ENCODE measurements around the gene IGFL3. TPM values are rescaled to one million over a fixed set of nuclear protein-coding genes. Genes with fewer than 3 reads are reported as not detected.

Gene IGFL3
- total and polyA plus RNA-seq, 2 of the 13 experiments (the other 11 are each of a cell fraction or from before 2014, with no cell fraction given), result not detected

GRCh38 chr19:46073268-46073922 is 51.1 kb downstream of the IGFL3 start (continued):
- TF ChIP-seq REL (CRISPR knock-in tag; conservative IDR thresholded peaks at IDR 0.05), result no peak
- TF ChIP-seq ZBTB46 (CRISPR knock-in tag; IDR thresholded peaks at IDR 0.05; ENCODE audit: borderline replicate concordance), result no peak
- TF ChIP-seq ZNF101 (CRISPR knock-in tag; IDR thresholded peaks at IDR 0.05; ENCODE audit: borderline replicate concordance, low read depth), result no peak

Other genes starting within 250 kb of the IGFL3 start
- 9.7 and 14.3 TPM in 2 replicates for gene IRF2BP1, start 238.5 kb downstream of the IGFL3 start, total RNA-seq (2016; rRNA removed; fragmentation: Illumina TruSeq; extraction: Trizol)
- 4.3 and 6.1 TPM in 2 replicates for gene IRF2BP1, start 238.5 kb downstream of the IGFL3 start, polyA plus RNA-seq (2011; rRNA removed)
- gene MYPOP, start 222.1 kb downstream of the IGFL3 start, total RNA-seq (2016; rRNA removed; fragmentation: Illumina TruSeq; extraction: Trizol), result 2.7 TPM in 2 replicates
- 2.2 and 2.3 TPM in 2 replicates for gene MYPOP, start 222.1 kb downstream of the IGFL3 start, polyA plus RNA-seq (2011; rRNA removed)
- not detected in 2 replicates for gene NANOS2, start 209.9 kb downstream of the IGFL3 start, total RNA-seq (2016; rRNA removed; fragmentation: Illumina TruSeq; extraction: Trizol)
- not detected in 2 replicates for gene NANOS2, start 209.9 kb downstream of the IGFL3 start, polyA plus RNA-seq (2011; rRNA removed)
- gene NOVA2, start 150.8 kb downstream of the IGFL3 start, total RNA-seq (2016; rRNA removed; fragmentation: Illumina TruSeq; extraction: Trizol), result not detected in 2 replicates
- not detected in 2 replicates for gene NOVA2, start 150.8 kb downstream of the IGFL3 start, polyA plus RNA-seq (2011; rRNA removed)
- gene CCDC61, start 129.2 kb downstream of the IGFL3 start, total RNA-seq (2016; rRNA removed; fragmentation: Illumina TruSeq; extraction: Trizol), result 3.3 and 4.2 TPM in 2 replicates
- 4.9 and 6.0 TPM in 2 replicates for gene CCDC61, start 129.2 kb downstream of the IGFL3 start, polyA plus RNA-seq (2011; rRNA removed)
- gene PGLYRP1, start 101.6 kb downstream of the IGFL3 start, total RNA-seq (2016; rRNA removed; fragmentation: Illumina TruSeq; extraction: Trizol), result not detected in 2 replicates
- not detected in 2 replicates for gene PGLYRP1, start 101.6 kb downstream of the IGFL3 start, polyA plus RNA-seq (2011; rRNA removed)
- 0.20 and 1.4 TPM in 2 replicates for gene IGFL4, start 83.7 kb downstream of the IGFL3 start, total RNA-seq (2016; rRNA removed; fragmentation: Illumina TruSeq; extraction: Trizol)
- gene IGFL4, start 83.7 kb downstream of the IGFL3 start, polyA plus RNA-seq (2011; rRNA removed), result 1.1 and 1.2 TPM in 2 replicates
- gene IGFL2, start 23.6 kb upstream of the IGFL3 start, total RNA-seq (2016; rRNA removed; fragmentation: Illumina TruSeq; extraction: Trizol), result not detected in 2 replicates
- gene IGFL2, start 23.6 kb upstream of the IGFL3 start, polyA plus RNA-seq (2011; rRNA removed), result not detected in 2 replicates
- gene IGFL1, start 105.1 kb upstream of the IGFL3 start, total RNA-seq (2016; rRNA removed; fragmentation: Illumina TruSeq; extraction: Trizol), result not detected in 2 replicates
- gene IGFL1, start 105.1 kb upstream of the IGFL3 start, polyA plus RNA-seq (2011; rRNA removed), result not detected in 2 replicates
- gene HIF3A, start 172.4 kb upstream of the IGFL3 start, total RNA-seq (2016; rRNA removed; fragmentation: Illumina TruSeq; extraction: Trizol), result 0.09 TPM in 1 of 2 replicates, not detected in the other
- gene HIF3A, start 172.4 kb upstream of the IGFL3 start, polyA plus RNA-seq (2011; rRNA removed), result 0.22 and 0.38 TPM in 2 replicates
- gene PPP5C, start 222.4 kb upstream of the IGFL3 start, total RNA-seq (2016; rRNA removed; fragmentation: Illumina TruSeq; extraction: Trizol), result 38.2 and 41.6 TPM in 2 replicates
- gene PPP5C, start 222.4 kb upstream of the IGFL3 start, polyA plus RNA-seq (2011; rRNA removed), result 67.9 and 68.5 TPM in 2 replicates

All from HepG2 (cell line).